Esophagus squamous epithelium (tissue), 4 donors: ENCODE measurements around the gene TRIM67.

Experiments
- POLR2A ChIP-seq, 4 donors: fragments of 450-650 bp; IDR thresholded peaks; one replicate each; pipeline ENCODE4 v1.6.1; 2017; ENCODE audit warnings: antibody characterized with exemption in 4 of 4, mild to moderate bottlenecking in 4 of 4, moderate library complexity in 3 of 4
- TF ChIP-seq, protein P1 (sequence below), 6 experiments: fragments of 450-650 bp in 4 of 6; fragments of 200-600 bp in 2 of 6; sonication (generic) in 2 of 6; IDR thresholded peaks; one replicate each; pipeline ENCODE4 v1.5.1; 2016 to 2019; ENCODE audit warnings: antibody characterized with exemption in 6 of 6, mild to moderate bottlenecking in 4 of 6, moderate library complexity in 4 of 6

DNA sequence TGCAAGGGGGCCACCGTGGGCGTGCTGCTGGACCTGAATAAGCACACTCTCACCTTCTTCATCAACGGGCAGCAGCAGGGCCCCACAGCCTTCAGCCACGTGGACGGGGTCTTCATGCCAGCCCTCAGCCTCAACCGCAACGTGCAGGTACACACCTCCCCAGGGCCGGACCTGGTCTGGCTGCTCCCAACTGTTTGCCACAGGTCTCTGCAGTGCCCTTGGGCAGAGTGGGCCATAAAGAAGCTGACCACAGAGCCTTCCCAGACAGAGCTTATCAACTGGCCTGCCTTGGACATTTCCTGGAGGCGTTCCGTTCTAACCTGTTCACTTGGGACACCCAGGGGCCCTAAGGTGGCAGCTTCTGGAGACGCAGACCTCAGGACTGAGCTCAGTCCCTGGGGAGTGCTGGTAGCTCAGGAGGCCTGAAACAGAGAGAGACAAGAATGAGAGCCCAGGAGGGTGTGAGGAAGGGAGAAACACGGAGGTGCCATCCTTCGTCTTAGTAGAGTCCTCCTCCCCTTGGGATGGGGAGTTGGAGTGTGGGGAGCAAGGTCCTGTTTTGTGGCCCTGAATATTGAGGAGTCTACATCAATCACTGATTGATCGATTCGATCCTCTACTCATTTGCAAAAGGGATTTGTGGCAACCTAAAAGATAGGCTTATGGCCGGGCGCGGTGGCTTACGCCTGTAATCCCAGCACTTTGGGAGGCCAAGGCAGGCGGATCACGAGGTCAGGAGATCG, 52.1 kb downstream of the TRIM67 start:
- TF ChIP-seq, protein P1, sequence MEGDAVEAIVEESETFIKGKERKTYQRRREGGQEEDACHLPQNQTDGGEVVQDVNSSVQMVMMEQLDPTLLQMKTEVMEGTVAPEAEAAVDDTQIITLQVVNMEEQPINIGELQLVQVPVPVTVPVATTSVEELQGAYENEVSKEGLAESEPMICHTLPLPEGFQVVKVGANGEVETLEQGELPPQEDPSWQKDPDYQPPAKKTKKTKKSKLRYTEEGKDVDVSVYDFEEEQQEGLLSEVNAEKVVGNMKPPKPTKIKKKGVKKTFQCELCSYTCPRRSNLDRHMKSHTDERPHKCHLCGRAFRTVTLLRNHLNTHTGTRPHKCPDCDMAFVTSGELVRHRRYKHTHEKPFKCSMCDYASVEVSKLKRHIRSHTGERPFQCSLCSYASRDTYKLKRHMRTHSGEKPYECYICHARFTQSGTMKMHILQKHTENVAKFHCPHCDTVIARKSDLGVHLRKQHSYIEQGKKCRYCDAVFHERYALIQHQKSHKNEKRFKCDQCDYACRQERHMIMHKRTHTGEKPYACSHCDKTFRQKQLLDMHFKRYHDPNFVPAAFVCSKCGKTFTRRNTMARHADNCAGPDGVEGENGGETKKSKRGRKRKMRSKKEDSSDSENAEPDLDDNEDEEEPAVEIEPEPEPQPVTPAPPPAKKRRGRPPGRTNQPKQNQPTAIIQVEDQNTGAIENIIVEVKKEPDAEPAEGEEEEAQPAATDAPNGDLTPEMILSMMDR (IDR thresholded peaks at IDR 0.05): no peak
- no peak for TF ChIP-seq POLR2A (IDR thresholded peaks at IDR 0.05)
